ENCODE results near the gene BPIFB2.

- no peak for TF ChIP-seq POLR2A (IDR thresholded peaks at IDR 0.05; ENCODE audit: low read depth, low read length)
- no peak for TF ChIP-seq NBN (IDR thresholded peaks at IDR 0.05)
- no peak for TF ChIP-seq NR2F1 (conservative IDR thresholded peaks at IDR 0.05)
- no peak for TF ChIP-seq IKZF2 (IDR thresholded peaks at IDR 0.05)
- TF ChIP-seq PML (IDR thresholded peaks at IDR 0.05; ENCODE audit: low read length): no peak
- no peak for TF ChIP-seq CTCF (IDR thresholded peaks at IDR 0.05 in 2 of 3, conservative IDR thresholded peaks at IDR 0.05 in 1 of 3; ENCODE audit: control insufficient read depth in 2 of 3, extremely low read depth in 1 of 3, insufficient read depth in 1 of 3, low read depth in 3 of 3, low read length in 3 of 3)
- no peak for TF ChIP-seq ATF3 (IDR thresholded peaks at IDR 0.05; ENCODE audit: borderline replicate concordance, extremely low read depth, low read depth, low read length)
- TF ChIP-seq HSF1 (IDR thresholded peaks at IDR 0.05; ENCODE audit: low read depth, low read length): no peak
- no peak for TF ChIP-seq JUND (IDR thresholded peaks at IDR 0.05; ENCODE audit: low read depth, low read length)
- no peak for TF ChIP-seq RAD21 (IDR thresholded peaks at IDR 0.05; ENCODE audit: insufficient read depth, low read depth, low read length)
- TF ChIP-seq USF1 (IDR thresholded peaks at IDR 0.05; ENCODE audit: borderline replicate concordance, extremely low read length, insufficient read depth, low read depth, low read length): no peak
- no peak for TF ChIP-seq EP300 (IDR thresholded peaks at IDR 0.05; ENCODE audit: borderline replicate concordance in 1 of 2, control insufficient read depth in 1 of 2, low read depth in 2 of 2, low read length in 2 of 2)
Observed at GRCh38 chr20:33031531-33031930, 24.0 kb downstream of the BPIFB2 start, which contains the start of gene BPIFB6.

All from GM12878 (cell line).